Measurements from ENCODE around the gene WNT9A.

WNT9A gene

DNA sequence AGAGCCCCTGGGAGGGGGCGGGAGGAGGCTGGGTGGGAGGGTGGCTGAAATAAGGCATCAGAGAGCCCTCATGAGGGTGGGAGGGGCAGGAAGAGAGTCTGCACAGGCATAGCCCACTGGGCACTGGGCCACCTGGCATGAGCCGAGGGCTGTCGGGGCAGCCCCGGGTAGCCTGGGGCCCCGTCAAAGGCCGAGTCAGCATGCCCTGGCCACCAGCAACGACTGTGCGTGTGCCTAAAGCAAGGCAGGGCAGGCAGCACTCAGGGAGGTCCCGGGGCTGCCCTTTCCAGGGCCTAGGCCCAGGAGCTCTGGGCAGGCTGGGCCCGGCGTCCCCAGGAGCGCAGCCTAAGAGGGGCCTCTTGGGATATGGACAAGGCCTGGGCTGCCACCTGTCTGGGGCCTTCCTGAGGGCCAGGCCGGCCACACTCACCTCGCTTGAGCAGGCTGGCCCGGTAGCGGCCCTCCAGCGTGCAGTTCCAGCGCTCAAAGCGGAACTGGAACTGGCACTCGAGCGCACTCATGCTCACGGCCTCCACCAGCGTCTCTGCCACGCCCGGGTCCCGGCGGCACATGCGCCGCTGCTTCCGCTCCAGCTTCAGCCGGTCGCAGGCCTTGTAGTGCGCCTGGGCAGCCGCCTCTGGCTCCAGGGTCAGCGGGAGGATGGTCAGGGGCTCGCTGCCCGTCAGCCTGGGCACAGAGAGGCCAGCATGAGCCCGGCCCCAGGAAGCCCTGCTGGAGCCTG lies 22.7 kb downstream of the WNT9A start:
- Histone ChIP-seq H3K9ac (ENCODE audit: low read depth, low read length) (no peak overlapping the region), H3K27me3 (ENCODE audit: control insufficient read depth, insufficient read depth, low read length) (no peaks in the 10 kb centered on the region), H3K4me3 (ENCODE audit: low read depth, low read length) (no peak overlapping the region)

DNA sequence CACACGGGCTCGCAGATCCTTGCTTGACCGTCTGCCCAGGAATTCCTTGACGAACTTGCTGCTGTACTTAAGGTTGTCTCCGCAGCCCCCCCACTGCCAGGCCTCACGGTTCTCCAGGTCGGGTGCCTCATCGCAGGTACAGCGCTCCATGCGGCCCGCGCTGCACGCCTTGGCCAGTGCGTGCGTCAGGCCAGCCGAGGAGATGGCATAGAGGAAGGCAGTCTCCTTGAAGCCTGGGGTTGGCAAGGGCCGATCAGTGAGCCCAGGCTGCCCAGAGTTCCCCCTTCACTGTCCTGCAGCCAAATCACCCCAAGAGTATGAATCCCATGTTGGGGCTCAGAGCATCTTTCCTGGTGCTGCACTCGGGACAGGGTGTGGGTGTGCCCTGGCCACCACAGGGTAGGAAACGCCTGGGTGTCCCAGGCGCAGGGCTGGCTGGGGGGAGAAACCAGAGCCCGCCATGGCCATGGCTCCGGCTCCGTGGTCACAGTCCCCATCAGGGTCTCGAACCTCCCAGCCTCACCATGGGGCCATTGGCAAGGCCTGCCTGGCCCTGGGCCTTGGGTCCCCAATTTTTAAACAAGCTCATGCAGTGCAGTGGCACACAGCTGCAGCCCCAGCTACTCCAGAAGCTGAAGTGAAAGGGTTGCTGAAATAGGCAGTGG lies 23.4 kb downstream of the WNT9A start:
- H3K36me3 ChIP-seq (ENCODE audit: control insufficient read depth, insufficient read depth, low read length): no peaks in the 10 kb centered on the region
- no peaks in the 10 kb centered on the region for H3K27me3 ChIP-seq (ENCODE audit: control insufficient read depth, insufficient read depth, low read length)
- H3K9ac ChIP-seq (ENCODE audit: low read depth, low read length): no peak overlapping the region
- H3K4me1 ChIP-seq (ENCODE audit: control insufficient read depth, insufficient read depth, low read length): no peaks in the 10 kb centered on the region
- no peaks in the 10 kb centered on the region for H3K9me3 ChIP-seq (ENCODE audit: control insufficient read depth, insufficient read depth, low read length)
- H3K4me3 ChIP-seq (ENCODE audit: low read depth, low read length): no peak overlapping the region

More for the DNA sequence above, 22.7 kb downstream of the WNT9A start:
- Histone ChIP-seq H3K4me1 (ENCODE audit: control insufficient read depth, insufficient read depth, low read length) (no peaks in the 10 kb centered on the region), H3K9me3 (ENCODE audit: control insufficient read depth, insufficient read depth, low read length) (no peaks in the 10 kb centered on the region), H3K36me3 (ENCODE audit: control insufficient read depth, insufficient read depth, low read length) (no peaks in the 10 kb centered on the region)

GRCh38 chr1:227923353-227924167 lies 24.2 kb downstream of the WNT9A start:
- no peaks in the 10 kb centered on the region for H3K36me3 ChIP-seq (ENCODE audit: control insufficient read depth, insufficient read depth, low read length)
- H3K9me3 ChIP-seq (ENCODE audit: control insufficient read depth, insufficient read depth, low read length): no peaks in the 10 kb centered on the region
- no peak overlapping the region for H3K4me3 ChIP-seq (ENCODE audit: low read depth, low read length)
- no peaks in the 10 kb centered on the region for H3K4me1 ChIP-seq (ENCODE audit: control insufficient read depth, insufficient read depth, low read length)
- H3K9ac ChIP-seq (ENCODE audit: low read depth, low read length): no peak overlapping the region
- no peaks in the 10 kb centered on the region for H3K27me3 ChIP-seq (ENCODE audit: control insufficient read depth, insufficient read depth, low read length)

GRCh38 chr1:227922501-227923352 lies 25.0 kb downstream of the WNT9A start:
- H3K27me3 ChIP-seq (ENCODE audit: control insufficient read depth, insufficient read depth, low read length): no peaks in the 10 kb centered on the region

DNA sequence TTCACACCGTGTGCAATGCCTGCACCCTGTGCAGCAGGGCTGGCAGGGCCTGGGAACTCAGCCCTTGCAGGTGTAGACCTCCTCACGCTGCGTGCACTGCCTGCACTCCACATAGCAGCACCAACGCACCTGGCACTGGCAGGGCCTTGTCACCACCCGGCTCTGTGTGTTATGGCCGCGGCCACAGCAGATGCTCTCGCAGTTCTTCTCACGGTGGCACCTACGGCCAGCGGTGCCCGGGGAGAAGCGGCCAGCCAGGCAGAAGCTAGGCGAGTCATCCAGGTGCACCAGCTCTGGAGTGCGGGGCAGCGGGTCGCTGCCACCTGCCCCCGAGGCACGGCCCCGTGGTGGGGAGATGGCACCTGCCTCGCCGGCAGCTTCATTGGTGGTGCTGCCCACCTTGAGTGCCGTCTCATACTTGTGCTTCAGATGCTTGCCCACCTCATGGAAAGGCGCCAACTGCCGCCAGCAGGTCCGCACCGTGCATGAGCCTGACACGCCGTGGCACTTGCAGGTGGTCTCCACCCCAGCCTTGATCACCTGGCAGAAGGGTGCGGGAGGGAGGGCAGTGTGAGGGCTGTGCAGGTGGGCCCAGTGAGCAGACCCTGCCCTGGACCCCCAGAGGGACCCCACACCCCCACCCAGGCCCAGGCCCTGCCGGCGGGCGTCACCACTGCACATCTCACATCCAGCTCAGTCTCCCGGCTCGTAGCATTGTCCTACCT lies 26.1 kb downstream of the WNT9A start:
- no peak overlapping the region for H3K4me3 ChIP-seq (ENCODE audit: low read depth, low read length)
- H3K36me3 ChIP-seq (ENCODE audit: control insufficient read depth, insufficient read depth, low read length): no peaks in the 10 kb centered on the region
- no peaks in the 10 kb centered on the region for H3K9me3 ChIP-seq (ENCODE audit: control insufficient read depth, insufficient read depth, low read length)
- no peaks in the 10 kb centered on the region for H3K4me1 ChIP-seq (ENCODE audit: control insufficient read depth, insufficient read depth, low read length)
- H3K9ac ChIP-seq (ENCODE audit: low read depth, low read length): no peak overlapping the region
- H3K27me3 ChIP-seq (ENCODE audit: control insufficient read depth, insufficient read depth, low read length): no peaks in the 10 kb centered on the region

More at GRCh38 chr1:227922501-227923352, 25.0 kb downstream of the WNT9A start:
- Histone ChIP-seq H3K9ac (ENCODE audit: low read depth, low read length) (no peak overlapping the region), H3K4me1 (ENCODE audit: control insufficient read depth, insufficient read depth, low read length) (no peaks in the 10 kb centered on the region), H3K36me3 (ENCODE audit: control insufficient read depth, insufficient read depth, low read length) (no peaks in the 10 kb centered on the region), H3K4me3 (ENCODE audit: low read depth, low read length) (no peak overlapping the region), H3K9me3 (ENCODE audit: control insufficient read depth, insufficient read depth, low read length) (no peaks in the 10 kb centered on the region)

DNA sequence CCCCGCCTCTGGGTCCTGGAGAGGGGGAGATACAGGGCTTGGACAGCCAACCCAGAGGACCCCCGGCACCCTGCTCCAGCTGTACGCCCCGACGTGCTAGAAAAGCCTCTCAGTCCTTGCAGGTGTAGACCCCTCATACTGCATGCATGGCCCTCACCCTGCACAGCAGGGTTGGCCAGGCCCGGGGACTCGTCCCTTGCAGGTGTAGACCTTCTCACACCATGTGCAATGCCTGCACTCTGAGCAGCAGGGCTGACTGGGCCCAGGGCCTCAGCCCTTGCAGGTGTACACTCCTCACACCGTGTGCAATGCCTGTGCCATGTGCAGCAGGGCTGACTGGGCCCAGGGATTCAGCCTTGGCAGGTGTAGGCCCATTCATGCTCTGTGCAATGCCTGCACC lies 26.8 kb downstream of the WNT9A start:
- no peak overlapping the region for H3K9ac ChIP-seq (ENCODE audit: low read depth, low read length)
- no peaks in the 10 kb centered on the region for H3K4me1 ChIP-seq (ENCODE audit: control insufficient read depth, insufficient read depth, low read length)
- no peak overlapping the region for H3K4me3 ChIP-seq (ENCODE audit: low read depth, low read length)
- H3K36me3 ChIP-seq (ENCODE audit: control insufficient read depth, insufficient read depth, low read length): no peaks in the 10 kb centered on the region
- H3K27me3 ChIP-seq (ENCODE audit: control insufficient read depth, insufficient read depth, low read length): no peaks in the 10 kb centered on the region
- no peaks in the 10 kb centered on the region for H3K9me3 ChIP-seq (ENCODE audit: control insufficient read depth, insufficient read depth, low read length)

DNA sequence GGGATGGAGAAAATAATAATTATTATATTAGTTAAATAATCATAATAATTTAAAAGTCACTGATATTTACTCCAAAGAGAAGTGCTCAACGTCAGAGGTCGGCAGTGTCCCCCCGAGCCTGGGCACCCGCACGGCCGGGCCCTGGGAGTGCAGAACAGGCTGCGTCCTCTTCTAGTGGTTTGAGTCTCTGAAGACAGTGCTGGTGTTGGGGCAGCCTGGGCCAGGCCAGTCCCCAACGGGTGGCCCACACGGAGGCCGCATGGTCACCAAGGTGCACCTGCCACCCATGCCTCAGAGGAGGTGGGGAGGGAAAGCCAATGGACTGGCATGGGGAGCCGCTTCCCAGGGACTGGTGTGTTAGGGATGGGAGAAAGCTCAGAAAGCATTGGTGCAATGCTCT lies 27.3 kb downstream of the WNT9A start:
- no peaks in the 10 kb centered on the region for H3K4me1 ChIP-seq (ENCODE audit: control insufficient read depth, insufficient read depth, low read length)
- H3K9ac ChIP-seq (ENCODE audit: low read depth, low read length): no peak overlapping the region
- H3K27me3 ChIP-seq (ENCODE audit: control insufficient read depth, insufficient read depth, low read length): no peaks in the 10 kb centered on the region
- H3K36me3 ChIP-seq (ENCODE audit: control insufficient read depth, insufficient read depth, low read length): no peaks in the 10 kb centered on the region
- H3K9me3 ChIP-seq (ENCODE audit: control insufficient read depth, insufficient read depth, low read length): no peaks in the 10 kb centered on the region
- H3K4me3 ChIP-seq (ENCODE audit: low read depth, low read length): no peak overlapping the region

DNA sequence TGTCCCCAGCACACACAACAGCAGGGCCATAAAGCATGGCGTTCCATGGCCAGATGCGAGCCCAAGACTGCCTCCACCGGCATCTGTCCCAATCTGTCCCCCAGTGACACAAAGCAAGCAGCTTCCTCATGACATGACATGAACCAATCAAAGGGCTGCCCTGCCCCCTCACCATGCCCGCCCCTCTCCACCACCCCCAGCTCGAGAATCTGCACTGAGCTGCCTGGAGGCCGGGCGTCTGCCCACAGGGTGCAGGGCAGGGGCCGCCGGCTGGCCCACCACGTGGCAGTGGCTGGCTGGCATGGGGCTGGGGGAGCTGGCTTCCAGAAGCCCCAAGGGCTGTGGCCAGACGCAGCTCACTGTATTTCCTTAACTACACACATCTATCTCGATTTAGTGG lies 27.8 kb downstream of the WNT9A start:
- Histone ChIP-seq H3K9ac (ENCODE audit: low read depth, low read length) (no peak overlapping the region), H3K4me1 (ENCODE audit: control insufficient read depth, insufficient read depth, low read length) (no peaks in the 10 kb centered on the region), H3K4me3 (ENCODE audit: low read depth, low read length) (no peak overlapping the region), H3K27me3 (ENCODE audit: control insufficient read depth, insufficient read depth, low read length) (no peaks in the 10 kb centered on the region), H3K36me3 (ENCODE audit: control insufficient read depth, insufficient read depth, low read length) (no peaks in the 10 kb centered on the region), H3K9me3 (ENCODE audit: control insufficient read depth, insufficient read depth, low read length) (no peaks in the 10 kb centered on the region)

DNA sequence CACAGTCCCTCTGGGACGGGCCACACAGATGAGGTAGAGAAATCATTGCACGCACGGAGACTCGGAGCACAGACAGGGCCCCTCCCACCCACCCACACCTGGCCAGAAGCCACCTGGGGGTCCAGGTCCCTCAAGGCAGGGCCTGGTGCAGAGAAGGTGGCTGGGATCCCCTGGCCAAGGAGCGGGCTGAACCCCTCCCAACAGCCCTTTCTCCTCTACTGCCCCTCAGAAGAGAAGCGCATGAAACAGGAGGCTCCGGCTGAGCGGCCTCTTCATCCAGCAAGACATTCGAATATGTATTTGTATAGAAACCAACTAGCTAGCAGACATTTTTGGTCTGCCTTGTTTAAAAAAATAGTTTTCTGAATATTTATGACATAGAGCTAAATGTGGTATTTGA lies 29.0 kb downstream of the WNT9A start:
- H3K9ac ChIP-seq (ENCODE audit: low read depth, low read length): no peak overlapping the region
- H3K4me3 ChIP-seq (ENCODE audit: low read depth, low read length): no peak overlapping the region
- no peaks in the 10 kb centered on the region for H3K27me3 ChIP-seq (ENCODE audit: control insufficient read depth, insufficient read depth, low read length)
- H3K36me3 ChIP-seq (ENCODE audit: control insufficient read depth, insufficient read depth, low read length): no peaks in the 10 kb centered on the region
- H3K9me3 ChIP-seq (ENCODE audit: control insufficient read depth, insufficient read depth, low read length): no peaks in the 10 kb centered on the region
- H3K4me1 ChIP-seq (ENCODE audit: control insufficient read depth, insufficient read depth, low read length): no peaks in the 10 kb centered on the region

- Histone ChIP-seq H3K4me3 (ENCODE audit: low read depth, low read length) (no peak overlapping the region), H3K4me1 (ENCODE audit: control insufficient read depth, insufficient read depth, low read length) (peaks cover 2% of the 10 kb centered on the region), H3K27me3 (ENCODE audit: control insufficient read depth, insufficient read depth, low read length) (no peaks in the 10 kb centered on the region), H3K9ac (ENCODE audit: low read depth, low read length) (no peak overlapping the region), H3K36me3 (ENCODE audit: control insufficient read depth, insufficient read depth, low read length) (no peaks in the 10 kb centered on the region), H3K9me3 (ENCODE audit: control insufficient read depth, insufficient read depth, low read length) (no peaks in the 10 kb centered on the region)
Measured at GRCh38 chr1:227918083-227918700, 29.5 kb downstream of the WNT9A start.
